ENCODE results near the gene ZFR2.
"Not testable (repeated sequence)": the region's sequence is repeated elsewhere in the genome, so short reads cannot be mapped to it uniquely, and the experiment has no call there.

Gene ZFR2

DNA sequence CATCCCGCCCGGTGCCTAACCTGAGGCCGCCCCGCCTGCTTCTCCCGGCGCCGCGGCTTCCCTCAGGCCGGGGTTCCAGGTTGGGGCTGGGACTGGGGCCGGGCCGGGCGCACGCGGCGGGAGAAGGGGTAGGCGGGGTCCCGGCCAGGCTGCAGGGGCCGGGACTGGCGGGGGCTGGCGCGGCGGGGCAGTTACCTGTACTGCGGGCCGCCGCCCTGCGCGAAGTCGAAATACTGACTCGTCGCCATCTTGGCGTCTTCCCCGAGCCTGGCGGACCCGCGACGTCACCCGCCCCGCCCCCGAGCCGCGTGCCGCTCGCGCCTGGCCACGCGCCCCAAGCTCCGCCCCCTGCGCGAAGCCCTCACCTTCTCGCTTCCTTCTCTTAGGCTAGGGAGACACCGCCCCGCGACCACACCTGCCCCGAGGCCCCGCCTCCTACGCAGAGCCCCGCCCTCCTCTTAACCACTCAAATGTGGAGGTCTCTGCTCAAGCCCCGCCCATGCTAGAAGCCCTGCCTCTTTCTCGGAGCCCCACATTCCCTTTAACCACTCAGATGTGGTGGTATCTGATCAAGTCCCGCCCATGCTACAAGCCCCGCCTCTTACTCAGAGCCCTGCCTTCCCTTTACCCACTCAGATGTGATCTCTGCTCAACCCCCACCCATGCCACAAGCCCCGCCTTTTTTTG is at the start of gene ZFR2:
TSS of gene ZFR2 (minus strand) at position 269 of the 687 bp plus-strand sequence. CDS start at position 248, 21 bp downstream.
- no peak for FAIRE-seq

DNA sequence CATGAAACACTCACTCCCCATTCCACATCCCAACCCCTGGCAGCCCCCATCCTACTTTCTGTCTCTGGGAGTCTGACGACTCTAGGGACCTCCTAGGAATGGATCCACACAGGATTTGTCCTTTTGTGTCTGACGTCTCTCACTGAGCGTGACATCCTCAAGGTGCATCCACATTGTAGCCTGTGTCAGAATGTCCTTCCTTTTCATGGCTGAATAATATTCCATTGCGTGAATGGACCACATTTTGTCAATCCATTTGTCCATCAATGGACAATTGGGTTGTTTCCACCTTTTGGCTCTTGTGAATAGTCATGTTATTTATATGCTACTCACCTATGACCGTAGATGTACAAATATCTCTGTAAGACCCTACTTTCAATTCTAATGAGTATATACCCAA is 47.2 kb upstream of the ZFR2 start:
- no peak for FAIRE-seq

DNA sequence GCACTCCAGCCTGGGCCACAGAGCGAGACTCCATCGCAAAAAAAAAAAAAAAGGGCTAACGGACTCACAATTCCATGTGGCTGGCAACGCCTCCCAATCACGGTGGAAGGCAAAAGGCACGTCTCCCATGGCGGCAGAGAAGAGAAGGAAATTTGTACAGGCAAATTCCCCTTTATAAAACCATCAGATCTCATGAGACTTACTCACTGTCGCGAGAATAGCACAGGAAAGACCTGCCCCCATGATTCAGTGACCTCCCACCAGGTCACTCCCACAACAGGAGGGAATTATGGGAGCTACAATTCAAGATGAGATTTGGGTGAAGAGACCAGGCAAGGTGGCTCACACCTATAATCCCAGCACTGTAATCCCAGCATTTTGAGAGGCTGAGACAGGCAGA is 45.4 kb upstream of the ZFR2 start:
- FAIRE-seq: no peak

DNA sequence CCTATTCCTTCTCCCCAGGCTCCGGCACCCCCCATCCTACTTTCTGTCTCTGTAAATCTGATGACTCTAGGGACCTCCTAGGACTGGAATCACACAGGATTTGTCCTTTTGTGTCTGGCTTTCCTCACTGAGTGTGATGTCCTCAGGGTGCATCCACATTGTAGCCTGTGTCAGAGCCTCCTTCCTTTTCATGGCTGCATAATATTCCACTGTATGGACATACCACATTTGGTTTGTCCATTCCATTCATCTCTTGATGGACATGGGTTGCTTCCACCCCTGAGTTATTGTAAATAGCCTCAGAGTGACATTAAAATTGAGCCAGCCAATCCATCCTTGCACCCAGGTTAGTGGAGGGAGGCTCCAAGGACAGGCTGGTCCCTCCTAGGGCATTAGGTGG is 41.3 kb upstream of the ZFR2 start:
- FAIRE-seq: no peak

DNA sequence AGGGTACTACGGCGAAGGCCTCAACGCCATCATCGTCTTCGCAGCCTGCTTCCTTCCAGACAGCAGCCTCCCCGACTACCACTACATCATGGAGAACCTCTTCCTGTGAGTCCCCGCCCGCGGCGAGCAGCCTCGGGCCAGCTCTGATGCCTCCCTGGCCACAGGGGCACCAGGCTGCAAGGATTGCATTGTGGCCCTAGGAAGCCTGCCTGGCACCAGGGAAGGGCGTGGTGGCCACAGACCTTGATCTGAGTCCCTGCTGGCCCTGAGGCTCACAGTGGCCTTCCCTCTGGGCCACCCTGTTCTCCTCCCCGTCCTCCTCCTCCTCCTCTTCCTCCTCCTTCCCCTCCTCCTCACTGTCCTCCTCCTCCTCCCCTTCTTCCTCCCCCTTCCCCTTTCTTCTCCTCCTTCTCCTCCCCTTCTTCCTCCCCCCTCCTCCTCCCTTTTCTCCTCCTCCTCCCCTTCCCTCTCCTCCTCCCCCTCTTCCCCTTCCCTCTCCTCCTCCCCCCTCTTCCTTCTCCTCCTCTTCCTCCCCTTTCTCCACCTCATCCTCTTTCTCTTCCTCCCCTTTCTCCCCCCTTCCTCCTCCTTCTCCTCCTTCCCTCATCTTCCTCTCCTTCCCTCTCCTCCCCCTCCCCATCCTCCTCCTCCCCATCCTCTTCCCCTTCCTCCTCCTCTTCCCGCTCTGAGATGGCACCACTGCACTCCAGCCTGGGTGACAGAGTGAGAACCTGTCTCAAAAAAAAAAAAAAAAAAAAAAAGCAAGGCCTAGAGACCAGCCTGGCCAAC is 39.6 kb upstream of the ZFR2 start:
- no peak for FAIRE-seq

DNA sequence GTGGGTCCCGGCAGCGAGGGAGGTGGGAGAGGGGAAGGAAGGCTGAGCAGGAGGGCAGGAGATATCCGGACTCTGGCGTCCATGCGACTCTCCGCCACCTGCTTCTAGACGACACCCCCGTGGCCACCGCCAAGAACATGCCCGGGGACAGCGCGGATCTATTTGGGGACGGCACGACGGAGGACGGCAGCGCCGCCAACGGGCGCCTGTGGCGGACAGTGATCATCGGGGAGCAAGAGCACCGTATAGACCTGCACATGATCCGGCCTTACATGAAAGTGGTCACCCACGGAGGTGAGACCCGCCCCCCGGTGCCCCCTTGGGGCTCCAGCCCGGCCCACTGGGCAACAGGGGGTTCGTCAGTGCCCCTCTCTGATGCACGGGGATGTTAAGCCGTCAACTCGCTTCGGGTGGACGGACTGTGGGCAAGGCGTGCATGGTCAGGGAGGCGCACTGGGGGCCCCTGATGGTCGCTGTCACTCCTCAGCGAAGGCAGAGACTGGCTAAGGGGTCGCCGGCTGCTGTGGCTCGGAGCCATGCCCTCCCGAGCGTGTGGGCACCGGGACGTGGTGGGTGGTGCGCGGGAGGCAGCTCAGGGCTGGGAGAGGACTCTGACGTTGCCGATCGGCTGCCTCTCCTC is 38.9 kb upstream of the ZFR2 start:
- FAIRE-seq: no peak

DNA sequence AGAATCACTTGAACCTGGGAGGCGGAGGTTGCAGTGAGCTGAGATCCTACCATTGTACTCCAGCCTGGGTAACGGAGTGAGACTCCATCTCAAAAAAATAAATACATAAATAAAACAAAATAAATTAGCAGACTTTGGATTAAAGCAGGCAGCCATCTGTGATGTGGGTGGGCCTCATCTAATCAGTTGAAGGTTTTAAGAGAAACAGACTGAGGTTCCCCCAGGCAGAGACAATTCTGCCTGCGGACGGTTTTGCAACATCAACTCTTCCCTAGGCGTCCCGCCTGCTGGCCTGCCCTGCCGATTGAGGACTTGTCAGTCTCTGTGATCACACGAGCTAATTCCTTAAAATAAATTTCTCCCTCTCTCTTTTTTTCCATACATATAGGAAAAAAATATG is 35.4 kb upstream of the ZFR2 start:
- no peak for FAIRE-seq

DNA sequence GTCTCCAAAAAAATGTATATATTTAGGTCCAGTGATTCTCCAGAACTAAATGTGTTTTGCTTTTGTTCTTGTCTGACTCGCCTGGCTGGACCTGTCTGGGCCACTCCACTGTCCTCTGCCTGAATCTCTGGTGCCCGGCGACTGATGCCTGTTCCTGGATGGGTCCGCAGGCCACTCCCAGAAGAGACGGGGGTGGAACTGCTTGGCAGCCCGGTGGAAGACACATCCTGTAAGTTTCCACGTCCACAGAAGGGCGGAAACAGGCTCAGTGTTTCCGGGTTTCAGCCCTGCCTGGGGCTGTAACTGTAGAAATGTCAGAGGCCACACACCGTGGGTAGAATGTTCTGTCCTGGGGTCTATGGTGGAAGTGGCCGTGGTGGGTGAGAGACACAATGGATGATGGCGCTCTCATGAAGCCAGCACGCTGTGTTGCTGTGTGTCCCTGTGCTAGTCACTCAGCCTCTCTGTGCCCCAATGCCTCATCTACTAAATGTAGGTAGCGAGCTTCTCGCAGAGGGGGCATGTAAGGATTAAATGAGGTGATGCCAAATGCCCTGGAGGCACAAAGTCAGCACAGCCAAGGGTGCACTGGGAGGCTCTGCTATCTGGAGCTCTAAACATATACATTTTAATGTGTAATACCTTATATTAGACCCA is 33.6 kb upstream of the ZFR2 start:
- FAIRE-seq: no peak

DNA sequence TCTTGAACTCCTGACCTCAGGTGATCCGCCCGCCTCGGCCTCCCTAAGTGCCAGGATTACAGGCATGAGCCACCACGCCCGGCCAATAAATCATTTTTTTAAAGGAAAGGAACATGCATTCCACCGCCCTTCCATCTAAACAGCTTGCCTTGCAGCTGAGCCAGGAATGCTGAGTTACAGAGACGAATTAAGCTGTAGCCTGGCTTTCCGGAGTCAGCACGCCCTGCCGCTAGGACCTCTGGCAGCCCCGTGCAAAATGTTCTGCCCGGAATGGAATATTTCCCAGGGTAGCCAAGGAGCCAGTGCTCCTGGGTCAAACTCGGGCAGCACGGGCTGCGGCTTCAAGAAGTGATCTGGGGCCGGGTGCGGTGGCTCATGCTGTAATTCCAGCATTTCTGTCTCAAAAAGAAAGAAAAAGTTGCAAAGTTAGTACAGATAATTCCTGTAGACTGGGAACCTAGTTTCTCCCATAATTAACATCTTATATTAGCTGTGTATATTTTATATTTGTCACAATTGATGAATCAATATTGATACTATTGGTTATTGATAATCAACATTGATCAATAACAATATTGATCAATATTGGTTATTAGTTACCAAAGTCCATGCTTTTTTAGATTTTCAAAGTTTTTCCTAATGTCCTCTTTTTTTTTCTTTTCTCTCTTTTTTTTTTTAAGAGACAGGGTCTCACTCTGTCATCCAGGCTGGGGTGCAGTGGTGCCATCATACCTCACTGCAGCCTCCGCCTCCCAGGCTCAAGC is 30.9 kb upstream of the ZFR2 start:
- no peak for FAIRE-seq

DNA sequence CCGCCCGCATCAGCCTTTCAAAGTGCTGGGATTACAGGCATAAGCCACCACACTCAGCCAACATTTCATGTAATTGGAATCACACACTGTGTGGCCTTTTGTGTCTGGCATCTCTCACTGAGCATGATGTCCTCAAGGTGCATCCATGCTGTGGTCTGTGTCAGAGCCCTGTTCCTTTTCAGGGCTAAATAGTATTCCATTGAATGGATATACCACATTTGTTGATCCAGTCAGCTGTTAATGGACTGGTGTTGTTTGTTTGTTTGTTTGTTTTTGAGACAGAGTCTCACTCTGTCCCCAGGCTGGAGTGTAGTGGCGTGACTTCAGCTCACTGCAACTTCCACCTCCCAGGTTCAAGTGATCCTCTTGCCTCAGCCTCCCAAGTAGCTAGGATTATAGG is 29.6 kb upstream of the ZFR2 start:
- FAIRE-seq: no peak

DNA sequence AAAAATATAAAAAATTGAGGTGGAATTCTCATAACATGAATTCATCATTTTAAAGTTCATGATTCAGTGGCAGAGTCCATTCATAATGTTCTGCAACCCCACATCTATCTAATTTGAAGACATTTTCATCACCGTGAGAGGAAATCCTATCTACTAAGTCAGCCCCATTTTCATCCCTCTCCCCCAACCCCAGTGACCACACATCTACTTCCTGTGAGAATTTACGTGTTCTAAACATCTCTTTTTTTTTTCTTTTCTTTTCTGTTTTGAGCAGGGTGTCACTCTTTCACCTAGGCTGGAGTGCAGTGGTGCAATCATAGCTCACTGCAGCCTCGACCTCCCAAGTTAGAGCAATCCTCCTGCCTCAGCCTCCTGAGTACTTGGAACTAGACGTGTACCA is 29.1 kb upstream of the ZFR2 start:
- no peak for FAIRE-seq

DNA sequence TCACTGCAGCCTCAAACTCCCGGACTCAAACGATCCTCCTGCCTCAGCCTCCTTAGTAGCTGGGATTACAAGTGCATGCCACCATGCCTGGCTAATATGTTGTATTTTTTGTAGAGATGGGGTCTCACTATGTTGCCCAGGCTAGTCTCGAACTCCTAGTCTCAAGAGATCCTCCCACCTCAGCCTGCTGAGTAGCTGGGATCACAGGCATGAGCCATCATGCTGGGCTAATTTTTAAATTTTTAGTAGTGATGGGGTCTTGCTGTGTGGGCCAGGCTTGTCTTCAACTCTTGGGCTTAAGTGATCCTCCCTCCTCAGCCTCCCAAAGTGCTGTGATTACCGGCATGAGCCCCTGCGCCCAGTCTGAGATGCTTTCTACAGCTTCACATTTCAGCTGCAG is 26.9 kb upstream of the ZFR2 start:
- no peak for FAIRE-seq

DNA sequence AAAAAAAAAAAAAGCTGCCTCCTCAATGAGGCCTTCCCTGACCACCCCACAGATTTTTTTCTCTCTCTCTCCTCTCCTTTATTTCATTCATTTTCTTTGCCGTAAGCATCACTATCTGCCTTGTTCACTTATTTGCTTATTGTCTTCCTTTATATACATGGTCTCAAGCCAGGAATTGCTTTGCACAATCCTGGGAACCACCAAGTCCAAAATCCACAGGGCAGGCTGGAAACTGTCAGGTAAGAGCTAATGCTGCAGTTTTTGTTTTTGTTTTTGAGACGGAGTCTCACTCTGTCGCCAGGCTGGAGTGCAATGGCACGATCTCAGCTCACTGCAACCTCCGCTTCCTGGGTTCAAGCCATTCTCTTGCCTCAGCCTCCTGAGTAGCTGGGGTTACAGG is 26.1 kb upstream of the ZFR2 start:
- not testable (repeated sequence) for FAIRE-seq

DNA sequence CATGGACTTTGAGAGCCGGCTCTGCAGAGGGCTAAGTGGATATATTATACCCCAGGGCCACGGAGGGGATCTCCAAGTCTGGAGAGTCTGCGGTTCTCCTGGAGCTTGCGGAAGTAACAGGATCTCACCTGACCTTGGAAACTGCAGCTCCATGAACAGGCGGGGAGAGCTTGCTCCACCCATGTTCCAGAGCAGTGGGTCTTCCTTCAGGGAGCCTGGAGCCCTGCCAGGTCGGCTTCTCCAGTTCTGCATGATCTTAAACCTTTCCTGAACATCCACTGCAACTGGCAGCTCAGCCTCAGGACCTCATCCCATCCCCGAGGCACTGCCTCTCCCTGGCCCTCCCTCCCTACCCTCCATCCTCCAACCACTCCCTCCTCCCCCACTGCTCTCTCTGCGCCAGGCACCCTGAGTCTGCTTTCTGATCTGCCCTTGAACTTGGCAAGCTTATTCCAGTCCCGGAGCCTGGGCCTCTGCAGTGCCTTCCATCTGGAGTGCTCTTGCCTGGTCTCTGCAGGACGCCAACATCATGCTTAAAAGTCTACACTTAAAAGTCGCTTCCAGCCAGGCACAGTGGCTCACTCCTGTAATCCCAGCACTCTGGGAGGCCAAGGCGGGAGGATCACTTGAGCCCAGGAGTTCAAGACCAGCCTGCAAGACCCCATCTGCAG is 24.8 kb upstream of the ZFR2 start:
- no peak for FAIRE-seq

DNA sequence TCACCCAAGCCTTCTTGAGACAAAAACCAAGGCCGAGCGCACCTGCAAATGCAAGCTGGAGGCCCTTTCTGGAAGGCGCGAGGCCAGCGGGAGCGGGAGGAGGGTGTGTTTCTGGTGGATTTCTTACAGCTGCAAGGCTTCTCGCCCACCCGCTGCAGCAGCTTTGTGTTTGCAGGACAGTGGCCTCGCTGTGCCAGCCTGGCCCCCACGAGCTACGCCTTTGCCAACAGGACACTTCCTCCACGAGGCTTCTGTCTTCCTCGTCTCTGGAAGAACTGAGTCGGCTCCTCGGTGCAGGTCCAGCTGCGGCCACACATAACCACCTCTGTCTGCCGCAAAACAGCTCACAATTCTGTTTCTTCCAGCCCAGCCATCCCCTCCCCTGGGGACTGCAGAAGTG is 21.8 kb upstream of the ZFR2 start:
- FAIRE-seq: no peak

DNA sequence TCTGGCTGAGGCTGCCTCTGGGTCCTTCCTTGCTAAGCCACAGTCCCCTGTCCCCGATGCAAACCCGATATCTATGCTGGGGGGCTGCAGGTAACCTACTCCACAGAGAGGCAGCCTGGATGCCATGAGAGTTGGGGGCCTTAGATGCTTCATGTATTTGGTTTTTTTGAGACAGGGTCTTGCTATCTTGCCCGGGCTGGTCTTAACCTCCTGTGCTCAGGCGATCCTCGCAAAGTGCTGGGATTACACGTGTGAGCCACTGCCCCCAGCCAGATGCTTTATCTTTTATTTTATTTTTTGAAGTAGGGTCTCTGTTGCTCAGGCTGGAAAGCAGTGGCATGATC is 13.2 kb upstream of the ZFR2 start:
- FAIRE-seq: no peak

DNA sequence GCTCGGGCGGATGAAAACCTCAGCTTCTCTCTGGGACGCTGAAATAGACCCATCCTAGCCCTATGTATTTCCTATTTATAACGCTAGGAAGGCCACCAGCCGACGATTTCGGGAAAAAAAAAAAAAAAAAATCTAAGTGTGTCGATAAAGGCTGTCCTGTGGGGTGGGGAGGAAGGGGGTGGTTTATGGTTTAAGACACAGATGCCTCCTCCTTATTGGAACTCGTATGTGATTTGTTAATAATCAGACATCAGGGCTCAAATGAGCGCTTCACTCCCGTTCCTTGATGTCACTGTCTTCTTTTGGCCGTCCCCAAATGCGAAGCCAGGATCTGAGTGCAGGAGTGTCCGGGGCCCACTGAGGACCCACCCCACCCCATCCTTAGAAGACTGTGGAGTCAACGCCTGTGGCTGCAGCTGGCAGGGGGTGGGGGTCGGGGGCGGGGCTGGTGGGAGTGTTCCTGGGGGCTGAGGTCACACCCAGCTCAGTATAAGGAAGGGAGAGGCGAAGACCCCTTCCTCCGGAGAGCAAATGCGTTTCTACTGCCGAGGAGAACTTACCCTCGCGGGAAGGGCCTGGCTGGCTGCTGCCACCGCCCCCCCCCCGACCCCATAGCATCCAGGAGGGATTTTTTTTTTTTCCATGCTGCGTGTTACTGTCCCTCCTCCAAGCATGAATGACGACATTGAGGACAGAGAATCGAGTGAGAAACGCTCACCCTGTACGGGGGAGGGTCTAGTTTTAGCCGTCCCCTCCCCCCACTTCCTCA is 12.6 kb upstream of the ZFR2 start:
- FAIRE-seq: no peak

DNA sequence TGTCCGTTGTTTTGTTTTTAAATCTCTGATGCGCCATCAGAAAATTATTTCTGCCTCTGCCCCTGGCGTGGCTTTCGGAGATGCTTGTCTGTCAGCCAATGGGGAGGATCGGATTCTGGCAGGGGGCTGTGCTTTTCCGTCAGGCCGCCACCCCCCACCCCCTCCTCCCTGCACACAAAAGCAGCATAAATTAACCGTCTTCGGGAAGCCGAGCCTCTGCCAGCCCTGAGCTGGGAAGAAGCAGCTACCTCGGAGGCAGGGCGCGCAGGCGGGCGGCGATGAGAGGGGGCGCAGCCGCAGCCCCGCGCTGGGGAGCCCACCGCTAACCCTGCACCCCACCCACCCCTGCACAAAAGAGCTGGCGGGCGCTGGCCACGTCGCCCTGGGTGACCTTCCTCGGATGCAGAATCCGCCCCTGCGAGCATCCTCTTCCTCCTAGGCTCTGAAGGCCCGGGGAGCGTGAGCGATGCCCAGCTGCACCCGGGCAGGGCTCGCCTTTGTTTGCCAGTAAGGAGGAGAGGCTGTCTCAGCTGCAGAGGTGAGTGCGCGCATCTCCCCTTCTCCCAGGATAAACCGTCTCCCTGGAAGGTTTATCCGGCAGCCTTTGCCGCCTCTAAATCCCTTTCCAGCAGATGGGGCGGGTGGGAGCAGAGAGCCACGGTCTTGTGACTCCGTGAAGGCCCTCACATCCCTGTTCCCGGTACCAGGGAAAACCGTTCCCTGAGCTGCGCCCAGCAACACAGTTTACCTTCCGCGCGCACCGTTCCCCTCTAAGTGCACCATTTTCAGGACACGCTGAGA is 11.8 kb upstream of the ZFR2 start, which contains the start of gene ATCAY:
TSS of gene ATCAY (plus strand) at position 215 of the 801 bp plus-strand sequence. CDS start 5,083 bp downstream, outside the sequence.
- no peak for FAIRE-seq

DNA sequence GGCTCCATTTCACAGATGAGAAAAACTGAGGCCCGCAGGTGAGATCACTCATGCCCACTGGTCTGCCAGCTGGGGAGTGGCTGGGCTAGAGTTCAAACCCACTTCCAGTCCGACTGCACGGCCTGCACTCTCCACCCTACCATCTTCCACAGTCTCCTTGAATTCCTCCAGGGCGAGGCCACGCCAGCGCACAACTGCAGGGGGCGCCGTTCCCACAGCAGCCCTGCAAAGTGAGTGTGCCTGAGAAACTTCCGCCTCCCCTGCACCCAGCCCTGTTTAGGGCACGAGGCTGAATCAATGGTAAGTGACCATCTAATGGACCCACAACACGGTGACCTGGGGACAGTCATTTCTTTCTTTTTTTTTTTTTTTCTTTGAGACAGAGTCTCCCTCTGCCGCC is 10.8 kb upstream of the ZFR2 start:
- FAIRE-seq: no peak

DNA sequence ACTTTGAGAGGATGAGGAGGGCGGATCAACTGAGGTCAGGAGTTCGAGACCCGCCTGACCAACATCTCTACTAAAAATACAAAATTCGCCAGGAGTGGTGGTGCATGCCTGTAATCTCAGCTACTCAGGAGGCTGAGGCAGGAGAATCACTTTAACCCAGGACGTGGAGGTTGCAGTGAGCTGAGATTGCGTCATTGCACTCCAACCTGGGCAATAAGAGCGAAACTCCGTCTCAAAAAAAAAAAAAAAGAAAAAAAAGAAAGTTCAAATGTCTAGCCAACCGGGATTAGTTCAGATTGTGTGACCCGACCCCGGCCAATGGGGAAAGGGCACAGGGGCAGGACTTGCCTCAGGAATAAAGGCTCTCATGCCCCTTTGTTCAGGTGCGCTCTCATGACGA is 5.9 kb upstream of the ZFR2 start:
- not testable (repeated sequence) for FAIRE-seq

DNA sequence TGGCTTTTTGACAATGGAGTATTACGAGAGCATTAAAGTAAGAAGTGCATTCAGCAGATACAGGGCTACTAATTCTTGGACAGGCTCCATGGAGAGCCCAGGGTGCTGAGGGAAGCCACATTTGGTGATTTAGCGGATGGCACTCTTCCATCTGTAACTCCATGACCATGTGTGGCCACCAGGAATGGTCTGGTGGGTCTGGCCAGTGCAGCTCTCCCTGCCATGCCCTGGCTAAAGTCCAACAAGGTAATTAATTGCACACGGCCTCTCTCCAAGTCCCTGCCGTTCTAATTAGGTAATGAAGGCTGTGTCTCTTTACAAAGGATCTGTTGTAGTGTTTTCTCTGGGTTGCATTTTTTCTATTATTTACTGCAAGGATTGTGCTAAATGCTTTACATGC is 4.3 kb upstream of the ZFR2 start:
- FAIRE-seq: no peak

All from A204.1 (cell line).